Central memory CD8-positive, alpha-beta T cell (primary cell): ENCODE results near the gene DPYD.

Source experiments
- ATAC-seq: fragments of 150-1000 bp; cut with Tn5 transposase; replicated peaks from 2 replicates; pipeline ENCODE4 v1.10.0; 2022; ENCODE audit warnings: mild to moderate bottlenecking, moderate FRiP score, moderate number of reproducible peaks; ENCODE audit not compliant: poor library complexity, severe bottlenecking; ENCODE audit errors: extremely low read depth
- DNase-seq, 2 donors: peaks; one replicate each; pipeline ENCODE4 v3.0.0; 2021; ENCODE audit warnings: low spot score in 2 of 2
- H3K27ac Mint-ChIP-seq: one replicate; pipeline ENCODE4 v1.8.0; 2022; ENCODE audit warnings: low read depth, mild to moderate bottlenecking, moderate library complexity, mixed read lengths
- H3K27me3 Mint-ChIP-seq: one replicate; pipeline ENCODE4 v1.8.0; 2022; ENCODE audit warnings: mixed read lengths
- H3K36me3 Mint-ChIP-seq: one replicate; pipeline ENCODE4 v1.8.0; 2022; ENCODE audit warnings: mild to moderate bottlenecking, moderate library complexity, mixed read lengths; ENCODE audit not compliant: insufficient read depth
- H3K4me1 Mint-ChIP-seq: one replicate; pipeline ENCODE4 v1.8.0; 2022; ENCODE audit warnings: mixed read lengths
- H3K4me3 Mint-ChIP-seq: one replicate; pipeline ENCODE4 v1.8.0; 2022; ENCODE audit warnings: mild to moderate bottlenecking, moderate library complexity, mixed read lengths
- H3K9me3 Mint-ChIP-seq: one replicate; pipeline ENCODE4 v1.8.0; 2022; ENCODE audit warnings: mixed read lengths

The DPYD gene

DNA sequence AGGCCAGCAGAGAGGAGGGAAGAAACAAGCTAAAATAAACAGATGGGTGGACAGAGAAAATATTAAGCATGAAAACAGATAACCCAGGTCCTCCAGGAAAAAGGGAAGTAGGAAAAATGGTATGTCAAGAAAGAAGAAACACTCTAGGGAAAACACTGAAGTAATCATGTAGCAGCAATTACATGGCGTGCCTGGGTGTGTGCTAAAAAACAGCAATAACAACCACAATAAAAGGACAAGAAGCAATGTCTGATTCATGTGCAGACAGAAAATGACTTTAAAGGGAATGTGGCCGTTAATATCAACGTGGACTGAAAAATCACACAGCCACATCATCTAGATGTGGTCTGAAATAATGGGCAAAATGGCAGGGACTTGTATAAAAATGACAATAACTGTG is 829.6 kb downstream of the DPYD start:
- Mint-ChIP-seq H3K9me3 (no peaks in the 10 kb centered on the region), H3K4me3 (no peak overlapping the region), H3K36me3 (no peaks in the 10 kb centered on the region), H3K27ac (no peak overlapping the region), H3K4me1 (no peaks in the 10 kb centered on the region), H3K27me3 (no peaks in the 10 kb centered on the region)
- DNase-seq (no peak), ATAC-seq (no peak)

GRCh38 chr1:97090725-97091124 is 830.1 kb downstream of the DPYD start:
- H3K9me3 Mint-ChIP-seq = no peaks in the 10 kb centered on the region
- DNase-seq (no peak), ATAC-seq (no peak)
- H3K27ac Mint-ChIP-seq = no peak overlapping the region
- H3K27me3 Mint-ChIP-seq = no peaks in the 10 kb centered on the region
- no peaks in the 10 kb centered on the region for H3K4me1 Mint-ChIP-seq
- H3K36me3 Mint-ChIP-seq = no peaks in the 10 kb centered on the region
- H3K4me3 Mint-ChIP-seq = no peak overlapping the region

- Mint-ChIP-seq H3K4me3 (no peak overlapping the region), H3K9me3 (no peaks in the 10 kb centered on the region), H3K27me3 (no peaks in the 10 kb centered on the region), H3K4me1 (no peaks in the 10 kb centered on the region), H3K27ac (no peak overlapping the region), H3K36me3 (no peaks in the 10 kb centered on the region)
- DNase-seq = no peak
- no peak for ATAC-seq
Measured at GRCh38 chr1:97089173-97089572, 831.7 kb downstream of the DPYD start.

- no peaks in the 10 kb centered on the region for H3K27me3 Mint-ChIP-seq
- H3K27ac Mint-ChIP-seq = no peak overlapping the region
- DNase-seq (no peak), ATAC-seq (no peak)
- no peaks in the 10 kb centered on the region for H3K9me3 Mint-ChIP-seq
- no peak overlapping the region for H3K4me3 Mint-ChIP-seq
- H3K4me1 Mint-ChIP-seq = no peaks in the 10 kb centered on the region
- peaks cover 2% of the 10 kb centered on the region for H3K36me3 Mint-ChIP-seq
Measured at GRCh38 chr1:97088391-97088790, 832.4 kb downstream of the DPYD start.

DNA sequence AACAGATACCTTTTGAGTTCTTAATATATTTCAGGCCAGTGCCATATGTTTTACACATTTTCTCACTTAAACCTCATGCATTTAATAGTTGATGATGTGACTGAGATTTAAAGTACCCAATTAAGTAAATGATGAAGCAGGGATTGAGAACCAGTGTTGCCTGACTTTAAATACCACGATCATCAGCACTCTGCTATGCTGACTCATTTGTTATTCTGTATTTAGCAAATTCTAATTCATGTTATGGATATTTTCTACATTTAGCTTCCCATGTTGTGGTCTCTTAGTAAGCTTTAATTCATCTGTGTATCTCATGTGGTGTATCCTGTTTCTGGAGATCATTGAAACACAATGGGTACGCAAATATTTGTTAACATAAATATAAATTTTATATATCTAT is 836.3 kb downstream of the DPYD start:
- no peak for ATAC-seq
- no peaks in the 10 kb centered on the region for H3K27me3 Mint-ChIP-seq
- H3K27ac Mint-ChIP-seq = no peak overlapping the region
- H3K4me3 Mint-ChIP-seq = no peak overlapping the region
- peaks cover 4% of the 10 kb centered on the region for H3K36me3 Mint-ChIP-seq
- no peak for DNase-seq
- H3K4me1 Mint-ChIP-seq = no peaks in the 10 kb centered on the region
- no peaks in the 10 kb centered on the region for H3K9me3 Mint-ChIP-seq

DNA sequence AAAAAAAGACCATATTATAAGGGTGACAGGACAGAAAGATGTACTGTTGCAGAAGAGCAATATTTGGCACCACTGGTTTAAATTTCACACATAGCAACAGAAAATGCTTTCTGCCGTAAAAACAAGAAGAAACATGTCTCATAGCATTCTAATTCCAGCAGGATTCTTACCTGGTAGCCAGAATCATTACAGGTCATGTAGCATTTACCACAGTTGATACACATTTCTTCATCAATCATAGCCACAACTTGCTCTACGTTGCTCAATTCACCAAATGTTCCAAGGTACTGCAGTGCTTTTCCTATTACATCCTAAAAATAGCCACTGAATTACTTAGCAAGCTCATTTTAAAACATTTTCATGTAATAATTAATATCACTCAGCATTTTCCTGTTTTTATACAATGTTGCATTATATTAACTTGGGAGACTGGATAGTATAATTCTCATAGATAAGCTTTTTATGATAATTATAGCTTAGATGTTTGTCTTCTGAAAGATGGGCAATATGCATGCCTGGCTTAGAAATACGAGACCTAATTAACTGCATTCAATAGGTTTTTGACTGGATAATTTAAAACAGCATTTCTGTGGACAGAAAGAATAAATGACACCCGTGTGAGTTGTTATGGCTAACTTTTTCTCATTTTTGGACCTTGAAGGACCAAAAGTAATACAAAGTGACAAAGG is 838.5 kb downstream of the DPYD start:
- Mint-ChIP-seq H3K27ac (no peak overlapping the region), H3K27me3 (no peaks in the 10 kb centered on the region), H3K9me3 (no peaks in the 10 kb centered on the region), H3K4me3 (no peak overlapping the region), H3K4me1 (no peaks in the 10 kb centered on the region), H3K36me3 (peaks cover 4% of the 10 kb centered on the region)
- DNase-seq (no peak), ATAC-seq (no peak)

GRCh38 chr1:97078872-97079271 is 842.0 kb downstream of the DPYD start:
- peaks cover 4% of the 10 kb centered on the region for H3K36me3 Mint-ChIP-seq
- no peak overlapping the region for H3K27ac Mint-ChIP-seq
- no peak overlapping the region for H3K4me3 Mint-ChIP-seq
- H3K9me3 Mint-ChIP-seq = no peaks in the 10 kb centered on the region
- DNase-seq = no peak
- no peaks in the 10 kb centered on the region for H3K4me1 Mint-ChIP-seq
- ATAC-seq = no peak
- no peaks in the 10 kb centered on the region for H3K27me3 Mint-ChIP-seq

DNA sequence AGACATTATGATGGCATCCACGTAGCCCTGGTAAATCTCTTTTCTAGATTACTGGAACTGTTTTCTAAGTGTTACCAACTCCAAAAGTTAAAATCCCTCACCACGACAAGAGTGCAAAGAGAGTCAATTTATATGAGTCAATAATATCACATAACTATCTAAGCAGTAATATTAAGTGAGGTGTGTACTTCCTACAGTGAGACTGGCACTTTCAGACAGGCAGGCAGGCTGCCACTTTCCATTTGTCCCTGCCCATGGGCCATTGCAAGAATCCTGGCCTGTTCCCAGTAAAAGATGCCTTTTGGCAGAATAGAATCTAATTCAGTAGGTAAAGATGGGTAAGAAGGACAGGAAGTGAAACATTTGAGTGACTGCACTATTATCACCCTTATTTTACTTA is 843.6 kb downstream of the DPYD start:
- no peaks in the 10 kb centered on the region for H3K4me1 Mint-ChIP-seq
- DNase-seq = no peak
- no peaks in the 10 kb centered on the region for H3K27me3 Mint-ChIP-seq
- no peak for ATAC-seq
- H3K36me3 Mint-ChIP-seq = peaks cover 2% of the 10 kb centered on the region
- H3K4me3 Mint-ChIP-seq = no peak overlapping the region
- H3K9me3 Mint-ChIP-seq = no peaks in the 10 kb centered on the region
- no peak overlapping the region for H3K27ac Mint-ChIP-seq

GRCh38 chr1:97074771-97075170 is 846.1 kb downstream of the DPYD start:
- Mint-ChIP-seq H3K36me3 (no peaks in the 10 kb centered on the region), H3K4me1 (no peaks in the 10 kb centered on the region), H3K4me3 (no peak overlapping the region), H3K27ac (no peak overlapping the region), H3K27me3 (no peaks in the 10 kb centered on the region), H3K9me3 (no peaks in the 10 kb centered on the region)
- ATAC-seq = no peak
- DNase-seq = no peak

- Mint-ChIP-seq H3K27ac (no peak overlapping the region), H3K9me3 (no peaks in the 10 kb centered on the region), H3K36me3 (no peaks in the 10 kb centered on the region), H3K27me3 (no peaks in the 10 kb centered on the region), H3K4me1 (no peaks in the 10 kb centered on the region), H3K4me3 (no peak overlapping the region)
- ATAC-seq (no peak), DNase-seq (no peak)
Measured at GRCh38 chr1:97073936-97074335, 846.9 kb downstream of the DPYD start.

DNA sequence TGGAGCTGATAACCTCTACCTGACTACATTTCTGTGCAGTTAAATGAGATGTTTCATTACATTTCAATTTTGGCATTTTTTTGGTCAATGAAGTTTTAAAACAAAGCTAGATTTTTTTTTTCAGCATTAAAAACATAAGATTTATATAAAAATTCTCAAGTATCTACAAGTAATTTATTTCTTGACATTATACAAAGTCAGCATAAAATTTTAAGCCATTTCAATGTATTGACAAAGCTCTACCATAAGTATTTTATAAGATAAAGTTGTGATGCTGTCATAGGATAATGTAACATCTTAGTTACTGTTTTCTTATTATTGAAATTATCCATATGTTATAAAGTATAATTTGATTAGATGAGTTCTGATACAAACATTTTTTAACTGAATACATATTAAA is 847.7 kb downstream of the DPYD start:
- H3K4me3 Mint-ChIP-seq = no peak overlapping the region
- no peaks in the 10 kb centered on the region for H3K9me3 Mint-ChIP-seq
- ATAC-seq (no peak), DNase-seq (no peak)
- no peaks in the 10 kb centered on the region for H3K27me3 Mint-ChIP-seq
- H3K36me3 Mint-ChIP-seq = no peaks in the 10 kb centered on the region
- H3K4me1 Mint-ChIP-seq = no peaks in the 10 kb centered on the region
- no peak overlapping the region for H3K27ac Mint-ChIP-seq

DNA sequence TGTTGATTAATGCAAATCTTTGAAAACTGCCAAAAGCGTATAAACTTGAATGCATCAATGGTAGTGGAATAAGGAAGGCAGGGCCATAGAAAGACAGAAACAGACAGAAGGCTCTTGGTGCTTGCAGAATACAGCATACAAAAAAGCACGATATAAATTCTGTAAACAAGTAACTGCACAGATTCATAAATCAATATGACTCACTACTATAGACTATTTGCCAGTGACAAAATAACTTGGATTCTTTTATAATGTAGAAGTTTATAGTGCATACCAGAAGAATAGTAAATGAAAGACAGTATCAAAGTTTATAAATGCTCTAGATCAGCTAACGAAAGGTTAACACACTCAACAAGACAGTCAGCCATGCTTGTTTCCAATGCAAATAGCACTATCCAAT is 849.7 kb downstream of the DPYD start:
- ATAC-seq (no peak), DNase-seq (no peak)
- no peak overlapping the region for H3K4me3 Mint-ChIP-seq
- no peaks in the 10 kb centered on the region for H3K9me3 Mint-ChIP-seq
- no peaks in the 10 kb centered on the region for H3K4me1 Mint-ChIP-seq
- no peak overlapping the region for H3K27ac Mint-ChIP-seq
- H3K36me3 Mint-ChIP-seq = no peaks in the 10 kb centered on the region
- H3K27me3 Mint-ChIP-seq = no peaks in the 10 kb centered on the region

DNA sequence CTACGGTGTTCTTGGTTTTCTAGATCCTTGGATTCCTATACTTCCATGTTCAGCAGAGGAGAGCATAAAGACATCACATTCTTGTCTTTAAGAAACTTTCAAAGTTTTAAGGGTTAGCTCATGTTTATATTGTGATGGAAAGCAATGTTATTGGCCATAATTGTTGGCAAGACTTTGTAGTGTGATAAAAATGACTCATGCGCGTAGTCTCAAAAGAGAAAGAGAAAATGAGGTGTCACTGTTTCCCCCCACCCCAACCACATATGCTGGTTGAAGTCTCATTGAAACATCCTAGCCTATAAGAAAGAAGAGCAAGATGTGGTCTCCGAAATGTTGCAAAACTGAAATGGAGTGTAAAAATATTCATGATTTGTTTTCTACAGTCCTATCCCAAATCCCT is 850.5 kb downstream of the DPYD start:
- Mint-ChIP-seq H3K9me3 (no peaks in the 10 kb centered on the region), H3K36me3 (no peaks in the 10 kb centered on the region), H3K4me1 (no peaks in the 10 kb centered on the region), H3K27me3 (no peaks in the 10 kb centered on the region), H3K27ac (no peak overlapping the region), H3K4me3 (no peak overlapping the region)
- ATAC-seq (no peak), DNase-seq (no peak)

- DNase-seq = no peak
- H3K4me1 Mint-ChIP-seq = no peaks in the 10 kb centered on the region
- no peak for ATAC-seq
Measured at GRCh38 chr1:97069312-97069711, 851.5 kb downstream of the DPYD start.

More at GRCh38 chr1:97069312-97069711, 851.5 kb downstream of the DPYD start:
- no peaks in the 10 kb centered on the region for H3K36me3 Mint-ChIP-seq
- no peaks in the 10 kb centered on the region for H3K9me3 Mint-ChIP-seq
- H3K27me3 Mint-ChIP-seq = no peaks in the 10 kb centered on the region
- H3K27ac Mint-ChIP-seq = no peak overlapping the region
- H3K4me3 Mint-ChIP-seq = no peak overlapping the region
